Osteoblast (primary cell): Measurements from ENCODE around the gene PDE4B. TPM values are rescaled to one million over a fixed set of nuclear protein-coding genes. Genes with fewer than 3 reads are reported as not detected.

Experiments
- DNase-seq: peaks from one replicate; pipeline ENCODE4 v3.0.0; 2011; ENCODE audit warnings: low spot score, mixed read lengths; ENCODE audit not compliant: insufficient read length; ENCODE audit errors: missing footprints
- H2AFZ ChIP-seq: 2 replicates; pipeline ENCODE4 v1.6.0; 2011; ENCODE audit warnings: mild to moderate bottlenecking, low read length
- H3K27ac ChIP-seq: 2 replicates; pipeline ENCODE4 v1.5.1; 2011; ENCODE audit warnings: mild to moderate bottlenecking, low read depth, low read length, moderate library complexity
- H3K27me3 ChIP-seq: 2 replicates; pipeline ENCODE4 v1.6.0; 2012; ENCODE audit warnings: mild to moderate bottlenecking, control low read depth, inconsistent platforms, low read length, moderate library complexity; ENCODE audit not compliant: insufficient read depth
- H3K36me3 ChIP-seq: 2 replicates; pipeline ENCODE4 v1.5.1; 2011; ENCODE audit warnings: mild to moderate bottlenecking, low read length, control low read depth, moderate library complexity; ENCODE audit not compliant: insufficient read depth
- H3K4me1 ChIP-seq: 2 replicates; pipeline ENCODE4 v1.5.1; 2011; ENCODE audit warnings: mild to moderate bottlenecking, low read length, control low read depth, moderate library complexity; ENCODE audit not compliant: insufficient read depth
- H3K4me2 ChIP-seq: 2 replicates; pipeline ENCODE4 v1.6.0; 2011; ENCODE audit warnings: mild to moderate bottlenecking, low read length; ENCODE audit not compliant: insufficient read depth
- H3K4me3 ChIP-seq: fragments of 200-600 bp; sonication (generic); 3 replicates; pipeline ENCODE4 v1.5.1; 2012; ENCODE audit warnings: mild to moderate bottlenecking, low read length, inconsistent platforms; ENCODE audit not compliant: insufficient read depth
- H3K79me2 ChIP-seq: 2 replicates; pipeline ENCODE4 v1.6.0; 2012; ENCODE audit warnings: mild to moderate bottlenecking, low read length, control low read depth, inconsistent platforms; ENCODE audit not compliant: insufficient read depth
- H3K9me3 ChIP-seq: 2 replicates; pipeline ENCODE4 v1.5.1; 2011; ENCODE audit warnings: low read depth, low read length, control low read depth
- H4K20me1 ChIP-seq: 2 replicates; pipeline ENCODE4 v1.6.0; 2012; ENCODE audit warnings: mild to moderate bottlenecking, low read length, control low read depth; ENCODE audit not compliant: insufficient read depth
- total RNA-seq: library from RNA; depleted of rRNA; stranded (reverse); fragments of >200 nt; gene quantifications from 2 replicates; pipeline ENCODE4 v1.2.3, GENCODE V29; 2012
- TF ChIP-seq, protein P1 (sequence below): IDR thresholded peaks from 2 replicates; pipeline ENCODE4 v1.5.1; 2011; ENCODE audit warnings: mild to moderate bottlenecking, low read depth, low read length, moderate library complexity; ENCODE audit errors: extremely low read depth

PDE4B gene
- total RNA-seq, 1 donor, result 21.4 TPM

- no peak for DNase-seq
- Histone ChIP-seq H3K79me2 (no peaks in the 10 kb centered on the region), H3K27me3 (no peaks in the 10 kb centered on the region), H2AFZ (no peak overlapping the region), H3K27ac (no peak overlapping the region), H4K20me1 (no peaks in the 10 kb centered on the region), H3K4me2 (no peak overlapping the region), H3K36me3 (no peaks in the 10 kb centered on the region), H3K4me1 (no peaks in the 10 kb centered on the region), H3K4me3 (no peak overlapping the region), H3K9me3 (no peaks in the 10 kb centered on the region)
- TF ChIP-seq, protein P1, sequence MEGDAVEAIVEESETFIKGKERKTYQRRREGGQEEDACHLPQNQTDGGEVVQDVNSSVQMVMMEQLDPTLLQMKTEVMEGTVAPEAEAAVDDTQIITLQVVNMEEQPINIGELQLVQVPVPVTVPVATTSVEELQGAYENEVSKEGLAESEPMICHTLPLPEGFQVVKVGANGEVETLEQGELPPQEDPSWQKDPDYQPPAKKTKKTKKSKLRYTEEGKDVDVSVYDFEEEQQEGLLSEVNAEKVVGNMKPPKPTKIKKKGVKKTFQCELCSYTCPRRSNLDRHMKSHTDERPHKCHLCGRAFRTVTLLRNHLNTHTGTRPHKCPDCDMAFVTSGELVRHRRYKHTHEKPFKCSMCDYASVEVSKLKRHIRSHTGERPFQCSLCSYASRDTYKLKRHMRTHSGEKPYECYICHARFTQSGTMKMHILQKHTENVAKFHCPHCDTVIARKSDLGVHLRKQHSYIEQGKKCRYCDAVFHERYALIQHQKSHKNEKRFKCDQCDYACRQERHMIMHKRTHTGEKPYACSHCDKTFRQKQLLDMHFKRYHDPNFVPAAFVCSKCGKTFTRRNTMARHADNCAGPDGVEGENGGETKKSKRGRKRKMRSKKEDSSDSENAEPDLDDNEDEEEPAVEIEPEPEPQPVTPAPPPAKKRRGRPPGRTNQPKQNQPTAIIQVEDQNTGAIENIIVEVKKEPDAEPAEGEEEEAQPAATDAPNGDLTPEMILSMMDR, result no peak
These were observed 345.9 kb downstream of the PDE4B start for GRCh38 chr1:66138613-66139012.

DNA sequence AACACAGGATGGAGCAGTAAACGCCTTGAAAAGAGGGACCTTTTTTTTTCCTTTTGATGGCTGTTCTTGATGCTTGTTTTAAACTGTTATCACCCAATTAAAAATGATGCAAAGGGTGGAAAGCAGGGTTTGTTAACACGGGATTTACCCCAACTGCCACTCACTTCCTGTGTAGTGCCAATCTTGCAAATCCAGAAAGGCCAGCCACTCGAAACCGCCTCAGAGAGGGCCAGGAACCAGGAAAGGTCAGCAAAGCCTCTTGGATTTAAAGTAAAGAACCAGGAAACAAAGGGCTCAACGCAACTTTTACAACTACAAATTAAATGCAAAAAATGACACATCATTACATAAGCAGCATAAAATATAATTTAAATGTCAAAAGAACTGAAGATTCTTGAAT lies 347.4 kb downstream of the PDE4B start:
- Histone ChIP-seq H3K9me3 (no peaks in the 10 kb centered on the region), H3K4me3 (no peak overlapping the region), H3K27ac (no peak overlapping the region), H4K20me1 (no peaks in the 10 kb centered on the region), H2AFZ (no peak overlapping the region), H3K79me2 (no peaks in the 10 kb centered on the region), H3K27me3 (no peaks in the 10 kb centered on the region), H3K4me2 (no peak overlapping the region), H3K36me3 (no peaks in the 10 kb centered on the region), H3K4me1 (no peaks in the 10 kb centered on the region)
- TF ChIP-seq, protein P1, result no peak
- DNase-seq, result no peak

DNA sequence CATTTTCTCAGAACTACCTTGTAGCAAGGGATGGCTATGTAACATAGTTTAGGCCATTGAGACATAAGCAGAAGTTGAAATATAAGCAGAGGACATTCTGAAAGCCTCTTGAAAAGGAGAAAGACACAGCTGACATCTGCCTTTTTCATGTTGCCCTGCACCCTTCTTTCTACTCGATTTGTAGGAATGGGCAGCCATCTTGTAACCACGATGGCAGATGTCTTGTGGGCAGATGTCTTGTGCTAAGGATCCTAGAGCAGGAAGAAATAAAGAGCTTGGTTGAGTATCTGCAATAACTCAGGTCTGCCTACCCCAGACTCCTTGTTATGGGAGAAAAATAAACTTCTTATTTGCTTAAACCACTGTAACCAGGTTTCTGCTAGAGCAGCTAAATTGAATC lies 351.0 kb downstream of the PDE4B start:
- Histone ChIP-seq H3K4me1 (no peaks in the 10 kb centered on the region), H3K27ac (no peak overlapping the region), H3K9me3 (no peaks in the 10 kb centered on the region), H3K79me2 (no peaks in the 10 kb centered on the region), H3K27me3 (no peaks in the 10 kb centered on the region), H3K4me2 (no peak overlapping the region), H4K20me1 (no peaks in the 10 kb centered on the region), H3K4me3 (no peak overlapping the region), H3K36me3 (no peaks in the 10 kb centered on the region), H2AFZ (no peak overlapping the region)
- TF ChIP-seq, protein P1, result no peak
- no peak for DNase-seq

DNA sequence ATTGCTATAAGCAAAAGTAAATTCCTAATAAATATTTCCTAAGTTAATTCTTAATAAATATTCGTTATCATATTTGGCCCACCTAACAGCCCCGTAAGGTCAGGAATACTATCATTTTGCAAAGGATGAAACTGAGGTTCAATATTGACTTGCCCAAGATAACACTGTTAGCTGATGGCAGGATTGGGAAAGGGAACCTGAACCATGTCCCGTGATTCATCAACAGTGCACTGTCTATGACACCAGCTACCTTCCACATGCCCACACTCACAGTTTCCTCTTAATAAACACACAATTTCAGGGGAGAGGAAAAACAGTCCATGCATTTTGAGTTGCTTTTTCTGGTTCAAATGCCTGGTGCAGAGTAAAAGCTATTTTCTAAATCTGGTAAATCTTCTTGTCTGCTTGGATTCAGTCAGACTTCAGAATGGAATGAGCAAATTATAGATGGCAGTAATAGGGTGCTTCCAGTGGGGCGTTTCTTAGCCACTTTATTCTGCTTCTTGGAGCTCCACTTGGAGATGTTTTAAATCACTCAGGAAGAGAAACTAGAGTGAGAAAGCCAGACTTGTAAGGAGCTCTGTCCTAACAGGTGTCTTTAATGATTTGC lies 354.6 kb downstream of the PDE4B start:
- Histone ChIP-seq H3K27me3 (no peaks in the 10 kb centered on the region), H3K9me3 (no peaks in the 10 kb centered on the region), H3K4me3 (no peak overlapping the region), H2AFZ (no peak overlapping the region), H3K36me3 (no peaks in the 10 kb centered on the region), H3K79me2 (no peaks in the 10 kb centered on the region), H3K27ac (no peak overlapping the region), H3K4me1 (no peaks in the 10 kb centered on the region), H3K4me2 (no peak overlapping the region), H4K20me1 (no peaks in the 10 kb centered on the region)
- no peak for DNase-seq
- TF ChIP-seq, protein P1, result no peak
